Stomach (tissue), 9 donors: Measurements from ENCODE around the gene CD33. TPM values are rescaled to one million over a fixed set of nuclear protein-coding genes. Genes with fewer than 3 reads are reported as not detected.
"Not testable (repeated sequence)": the region's sequence is repeated elsewhere in the genome, so short reads cannot be mapped to it uniquely, and the experiment has no call there.

Source experiments
- DNase-seq, 2 donors: peaks; one replicate each; pipeline versions ENCODE4 v3.0.0 to v3.0.0-alpha.2; 2013 to 2019
- H3K27ac ChIP-seq, 5 donors: fragments of 200-600 bp in 4 of 5; sonication (generic) in 4 of 5; one replicate each; pipeline ENCODE4 v1.5.1; 2013 to 2019; ENCODE audit warnings: mild to moderate bottlenecking in 1 of 5, moderate library complexity in 1 of 5
- H3K27me3 ChIP-seq, 3 donors: fragments of 200-600 bp; sonication (generic); one replicate each; pipeline ENCODE4 v1.5.1; 2017 to 2019; ENCODE audit warnings: mixed run types in 1 of 3
- H3K36me3 ChIP-seq, 4 donors: fragments of 200-600 bp; sonication (generic); 1 replicate in 3 of 4; 2 replicates in 1 of 4; pipeline ENCODE4 v1.5.1; 2016 to 2019
- H3K4me1 ChIP-seq, 4 donors: fragments of 200-600 bp; sonication (generic); one replicate each; pipeline ENCODE4 v1.5.1; 2016 to 2019
- H3K4me3 ChIP-seq, 4 donors: fragments of 200-600 bp; sonication (generic) in 3 of 4; one replicate each; pipeline ENCODE4 v1.5.1; 2016 to 2019; ENCODE audit warnings: mild to moderate bottlenecking in 1 of 4
- H3K9me3 ChIP-seq, 4 donors: fragments of 200-600 bp; sonication (generic); one replicate each; pipeline ENCODE4 v1.5.1; 2016 to 2019
- EP300 ChIP-seq: sonication (generic); formaldehyde crosslinking; IDR thresholded peaks from one replicate; pipeline ENCODE4 v1.6.1; 2017; ENCODE audit warnings: antibody characterized with exemption
- POLR2A ChIP-seq, 4 donors: fragments of 450-650 bp; IDR thresholded peaks; one replicate each; pipeline ENCODE4 v1.6.1; 2016; ENCODE audit warnings: antibody characterized with exemption in 4 of 4, control low read depth in 2 of 4, mild to moderate bottlenecking in 1 of 4, moderate library complexity in 1 of 4
- POLR2AphosphoS5 ChIP-seq, 3 donors: sonication (generic); formaldehyde crosslinking; IDR thresholded peaks; one replicate each; pipeline ENCODE4 v1.6.1; 2016; ENCODE audit warnings: antibody characterized with exemption in 3 of 3
- WGBS, 5 donors: extraction: QIAGEN DNeasy Blood & Tissue Kit in 3 of 5; methylation state at CpG; one replicate each; pipeline versions ENCODE4 v1.1.5 to v1.1.7; 2013 to 2018; 5-methylcytosine and 5-hydroxymethylcytosine counted together
- intact Hi-C: fragments of 100-400 bp; cut with DNase I; formaldehyde crosslinking; loops from one replicate; pipeline ENCODE4 v1.15.1; 2023; ENCODE audit warnings: low total_unique reads
- polyA plus RNA-seq, 3 donors: library from polyadenylated mRNA; stranded (reverse); fragments of 200-250 nt; gene quantifications; one replicate each; pipeline ENCODE4 v1.2.3, GENCODE V29; 2013
- total RNA-seq, 5 donors: library from RNA; depleted of rRNA; stranded (reverse); fragments of >200 nt; gene quantifications; one replicate each; pipeline versions ENCODE4 v1.1.0 to v1.2.3, GENCODE V29; 2014 to 2016
- TF ChIP-seq, protein P1 (sequence below), 7 experiments: fragments of 450-650 bp in 4 of 7; fragments of 200-600 bp in 3 of 7; sonication (generic) in 3 of 7; IDR thresholded peaks; one replicate each; pipeline ENCODE4 v1.5.1; 2016 to 2019; ENCODE audit warnings: antibody characterized with exemption in 7 of 7, control low read depth in 2 of 7, mild to moderate bottlenecking in 1 of 7
- donor health status: healthy with polysubstance abuse.
- donor health status: Bipolar disorder and iron deficiency.
- donor health status: healthy.

CD33 gene
- total and polyA plus RNA-seq, 8 donors: 1.7 to 4.8 (median 3.0) TPM; not detected in 3

DNA sequence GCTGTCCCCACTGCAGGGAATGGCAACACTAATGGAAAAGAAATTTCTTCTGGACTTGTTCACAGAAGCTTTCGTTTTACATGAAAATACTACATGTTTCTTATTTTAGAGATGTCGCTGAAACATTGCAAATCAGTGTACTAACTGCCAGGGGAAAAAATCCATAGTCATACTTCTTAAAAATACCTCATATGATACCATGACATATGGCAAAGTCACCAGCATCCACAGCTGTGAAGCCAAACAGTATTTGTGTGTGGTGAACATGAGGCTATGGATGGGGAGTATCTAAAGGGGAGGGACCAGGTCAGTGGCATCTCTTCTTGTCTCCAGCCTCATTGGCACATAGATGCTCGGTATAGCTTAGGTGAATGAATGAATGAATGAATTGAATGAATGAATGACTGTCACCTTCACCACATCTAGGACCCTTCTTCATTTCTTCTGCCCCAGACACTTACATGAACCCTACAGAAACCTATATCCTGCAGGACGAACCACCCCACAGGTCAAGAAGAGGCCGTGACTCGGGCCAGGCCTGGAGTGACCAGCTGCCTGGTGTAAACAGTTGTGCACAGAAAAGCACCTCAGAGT lies 14.6 kb upstream of the CD33 start:
- no peak for DNase-seq
- H3K27ac ChIP-seq: no peak overlapping the region
- no peaks in the 10 kb centered on the region for H3K9me3 ChIP-seq
- WGBS, 5 donors: 65 to 88% (median 79%) methylated on average over 6 of the region's 6 CpGs
- intact Hi-C loops: no loop called here
- no peak for TF ChIP-seq EP300
- TF ChIP-seq, protein P1, sequence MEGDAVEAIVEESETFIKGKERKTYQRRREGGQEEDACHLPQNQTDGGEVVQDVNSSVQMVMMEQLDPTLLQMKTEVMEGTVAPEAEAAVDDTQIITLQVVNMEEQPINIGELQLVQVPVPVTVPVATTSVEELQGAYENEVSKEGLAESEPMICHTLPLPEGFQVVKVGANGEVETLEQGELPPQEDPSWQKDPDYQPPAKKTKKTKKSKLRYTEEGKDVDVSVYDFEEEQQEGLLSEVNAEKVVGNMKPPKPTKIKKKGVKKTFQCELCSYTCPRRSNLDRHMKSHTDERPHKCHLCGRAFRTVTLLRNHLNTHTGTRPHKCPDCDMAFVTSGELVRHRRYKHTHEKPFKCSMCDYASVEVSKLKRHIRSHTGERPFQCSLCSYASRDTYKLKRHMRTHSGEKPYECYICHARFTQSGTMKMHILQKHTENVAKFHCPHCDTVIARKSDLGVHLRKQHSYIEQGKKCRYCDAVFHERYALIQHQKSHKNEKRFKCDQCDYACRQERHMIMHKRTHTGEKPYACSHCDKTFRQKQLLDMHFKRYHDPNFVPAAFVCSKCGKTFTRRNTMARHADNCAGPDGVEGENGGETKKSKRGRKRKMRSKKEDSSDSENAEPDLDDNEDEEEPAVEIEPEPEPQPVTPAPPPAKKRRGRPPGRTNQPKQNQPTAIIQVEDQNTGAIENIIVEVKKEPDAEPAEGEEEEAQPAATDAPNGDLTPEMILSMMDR (IDR thresholded peaks at IDR 0.05): no peak
- TF ChIP-seq POLR2AphosphoS5 (IDR thresholded peaks at IDR 0.05): no peak
- H3K4me3 ChIP-seq: no peak overlapping the region
- peaks cover 0 to 12% (median 0%) of the 10 kb centered on the region in 4 donors for H3K4me1 ChIP-seq
- H3K36me3 ChIP-seq: no peaks in the 10 kb centered on the region
- H3K27me3 ChIP-seq: peaks cover 0 to 9% (median 0%) of the 10 kb centered on the region in 3 donors

DNA sequence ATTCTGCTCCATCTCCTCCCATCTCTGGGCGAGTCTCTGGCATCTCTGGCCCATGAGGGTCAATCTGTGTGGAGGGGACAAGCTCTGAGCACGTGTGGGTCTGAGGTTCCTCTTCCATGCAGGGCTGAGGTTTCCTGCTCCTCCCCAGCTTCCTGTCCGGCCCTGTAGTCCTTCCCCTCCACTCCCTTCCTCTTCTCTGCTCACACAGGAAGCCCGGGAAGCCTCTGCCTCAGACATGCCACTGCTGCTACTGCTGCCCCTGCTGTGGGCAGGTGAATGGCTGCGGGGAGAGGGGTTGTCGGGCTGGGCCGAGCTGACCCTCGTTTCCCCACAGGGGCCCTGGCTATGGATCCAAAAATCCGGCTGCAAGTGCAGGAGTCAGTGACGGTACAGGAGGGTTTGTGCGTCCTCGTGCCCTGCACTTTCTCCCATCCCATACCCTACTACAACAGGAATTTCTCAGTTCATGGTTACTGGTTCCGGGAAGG lies 14.0 kb upstream of the CD33 start:
- intact Hi-C loops, H3K36me3 ChIP-seq, H3K27me3 ChIP-seq, H3K9me3 ChIP-seq, H3K27ac ChIP-seq: not testable (repeated sequence)
- peaks cover 0 to 12% (median 0%) of the 10 kb centered on the region in 4 donors for H3K4me1 ChIP-seq
- peak in 1 of 2 donors; percentile 11 for DNase-seq
- WGBS, 5 donors: 41 to 62% (median 54%) methylated on average over 13 of the region's 13 CpGs
- H3K4me3 ChIP-seq: peak overlapping the region in 1 of 4 donors; percentile 11

DNA sequence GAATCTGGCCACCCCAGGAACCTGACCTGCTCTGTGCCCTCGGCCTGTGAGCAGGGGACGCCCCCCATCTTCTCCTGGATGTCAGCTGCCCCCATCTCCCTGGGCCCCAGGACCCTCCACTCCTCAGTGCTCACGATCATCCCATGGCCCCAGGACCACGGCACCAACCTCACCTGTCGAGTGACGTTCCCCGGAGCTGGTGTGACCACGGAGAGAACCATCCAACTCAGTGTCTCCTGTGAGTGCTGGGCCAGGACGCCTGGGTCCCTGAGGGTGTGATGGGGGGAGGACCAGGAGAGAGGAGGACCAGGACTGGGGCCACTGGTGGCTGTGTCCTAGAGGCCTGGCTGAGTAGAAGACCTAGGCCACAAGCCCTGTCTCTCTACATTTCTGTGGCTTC lies 13.0 kb upstream of the CD33 start:
- intact Hi-C loops: no loop called here
- peaks cover 0 to 12% (median 0%) of the 10 kb centered on the region in 4 donors for H3K4me1 ChIP-seq
- no peak overlapping the region for H3K27ac ChIP-seq
- no peak overlapping the region for H3K4me3 ChIP-seq
- H3K27me3 ChIP-seq: peaks cover 0 to 9% (median 0%) of the 10 kb centered on the region in 3 donors
- no peaks in the 10 kb centered on the region for H3K9me3 ChIP-seq
- WGBS, 5 donors: 79 to 94% (median 84%) methylated on average over 8 to 9 of the region's 9 CpGs
- no peak for TF ChIP-seq POLR2A (IDR thresholded peaks at IDR 0.05)
- no peak for TF ChIP-seq EP300
- no peak for TF ChIP-seq POLR2AphosphoS5 (IDR thresholded peaks at IDR 0.05)
- TF ChIP-seq, protein P1 (IDR thresholded peaks at IDR 0.05): no peak
- H3K36me3 ChIP-seq: no peaks in the 10 kb centered on the region
- no peak for DNase-seq

DNA sequence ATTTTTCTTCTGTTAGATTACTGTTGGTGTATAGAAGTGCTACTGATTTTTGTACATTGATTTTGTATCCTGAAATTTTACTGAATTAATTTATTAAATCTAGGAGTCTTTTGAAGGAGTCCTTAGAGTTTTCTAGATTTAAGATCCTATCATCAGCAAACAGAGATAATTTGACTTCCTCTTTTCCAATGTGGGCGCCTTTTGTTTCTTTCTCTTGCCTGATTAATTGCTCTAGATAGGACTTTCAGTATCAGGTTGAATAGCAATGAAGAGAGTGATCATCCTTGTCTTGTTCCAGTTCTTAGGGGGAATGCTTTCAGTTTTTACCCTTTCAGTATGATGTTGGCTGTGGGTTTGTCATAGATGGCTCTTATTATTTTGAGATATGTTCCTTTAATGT lies 5.6 kb upstream of the CD33 start:
- intact Hi-C loops: no loop called here
- Histone ChIP-seq H3K27ac (no peak overlapping the region), H3K4me1 (no peaks in the 10 kb centered on the region), H3K36me3 (no peaks in the 10 kb centered on the region), H3K27me3 (peaks cover 0 to 4% (median 0%) of the 10 kb centered on the region in 3 donors), H3K4me3 (no peak overlapping the region), H3K9me3 (peaks cover 0 to 3% (median 0%) of the 10 kb centered on the region in 4 donors)
- DNase-seq: no peak
- WGBS, 5 donors: 50 to 85% (median 63%) methylated on average over 1 of the region's 1 CpG
- TF ChIP-seq POLR2A (IDR thresholded peaks at IDR 0.05): no peak
- TF ChIP-seq POLR2AphosphoS5 (IDR thresholded peaks at IDR 0.05): no peak
- TF ChIP-seq EP300: no peak
- TF ChIP-seq, protein P1 (IDR thresholded peaks at IDR 0.05): no peak

DNA sequence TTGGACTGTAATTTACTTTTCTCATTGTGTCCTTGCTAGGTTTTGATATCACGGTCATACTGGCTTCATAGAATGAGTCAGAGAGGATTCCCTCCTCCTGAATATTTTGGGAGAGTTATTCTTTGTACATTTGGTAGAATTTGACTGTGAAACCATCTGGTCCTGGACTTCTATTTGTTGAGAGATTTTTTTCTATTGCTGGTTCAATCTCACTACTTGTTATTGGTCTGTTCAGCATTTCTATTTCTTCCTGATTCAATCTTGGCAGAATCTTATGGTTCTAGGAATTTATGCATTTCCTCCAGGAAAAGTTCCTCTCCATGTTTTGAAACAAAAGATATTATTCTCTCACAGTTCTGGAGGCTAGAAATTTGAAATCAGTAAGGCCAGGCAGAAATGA lies 4.9 kb upstream of the CD33 start:
- DNase-seq: no peak
- 58 to 81% (median 69%) methylated on average over 1 of the region's 1 CpG for WGBS, 5 donors
- Histone ChIP-seq H3K9me3 (peaks cover 0 to 3% (median 0%) of the 10 kb centered on the region in 4 donors), H3K27ac (no peak overlapping the region), H3K4me3 (no peak overlapping the region), H3K27me3 (peaks cover 0 to 10% (median 0%) of the 10 kb centered on the region in 3 donors), H3K36me3 (no peaks in the 10 kb centered on the region), H3K4me1 (no peaks in the 10 kb centered on the region)
- intact Hi-C loops: no loop called here
- TF ChIP-seq EP300: no peak
- TF ChIP-seq POLR2A (IDR thresholded peaks at IDR 0.05): no peak
- TF ChIP-seq, protein P1 (IDR thresholded peaks at IDR 0.05): no peak
- no peak for TF ChIP-seq POLR2AphosphoS5 (IDR thresholded peaks at IDR 0.05)
